GM18502 (cell line): ENCODE data around the gene TTLL12.

ENCODE experiments used
- ATAC-seq: cut with Tn5 transposase; IDR thresholded peaks from one replicate; pipeline ENCODE4 v1.9.1; 2021; ENCODE audit warnings: mild to moderate bottlenecking; ENCODE audit not compliant: unreplicated experiment, poor library complexity

Gene TTLL12

GRCh38 chr22:43216738-43217137 is 29.8 kb upstream of the TTLL12 start:
- no peak for ATAC-seq

GRCh38 chr22:43213962-43214361 is 27.0 kb upstream of the TTLL12 start:
- ATAC-seq: no peak

GRCh38 chr22:43213051-43213450 is 26.1 kb upstream of the TTLL12 start:
- ATAC-seq: no peak

- ATAC-seq: no peak
Measured at GRCh38 chr22:43212434-43212952, 25.6 kb upstream of the TTLL12 start.

- ATAC-seq: no peak
Measured at GRCh38 chr22:43211941-43212433, 25.1 kb upstream of the TTLL12 start.

- ATAC-seq: no peak
Measured at GRCh38 chr22:43210631-43211515, 23.9 kb upstream of the TTLL12 start.

- no peak for ATAC-seq
Measured at GRCh38 chr22:43209971-43210370, 23.0 kb upstream of the TTLL12 start.

- ATAC-seq: no peak
Measured at GRCh38 chr22:43209523-43209890, 22.6 kb upstream of the TTLL12 start.

- ATAC-seq: no peak
Measured at GRCh38 chr22:43208703-43209522, 22.0 kb upstream of the TTLL12 start.

GRCh38 chr22:43207849-43208702 is 21.1 kb upstream of the TTLL12 start:
- no peak for ATAC-seq

GRCh38 chr22:43207386-43207785 is 20.5 kb upstream of the TTLL12 start:
- no peak for ATAC-seq

- no peak for ATAC-seq
Measured at GRCh38 chr22:43206509-43207161, 19.7 kb upstream of the TTLL12 start.

- ATAC-seq: no peak
Measured at GRCh38 chr22:43205748-43206508, 19.0 kb upstream of the TTLL12 start.

- no peak for ATAC-seq
Measured at GRCh38 chr22:43205261-43205691, 18.3 kb upstream of the TTLL12 start.

GRCh38 chr22:43203471-43203981 is 16.6 kb upstream of the TTLL12 start:
- ATAC-seq: no peak

- no peak for ATAC-seq
Measured at GRCh38 chr22:43202756-43203410, 15.9 kb upstream of the TTLL12 start.

GRCh38 chr22:43202326-43202725 is 15.4 kb upstream of the TTLL12 start:
- no peak for ATAC-seq
